T-helper 1 cell treated with Interleukin-12 subunit alpha and Interleukin-12 subunit beta and Interleukin-4 antibody, amounts not matched to agents 30 μg/mL and 1 μg/mL, for 36 hours (primary cell): ENCODE results near the gene THOC3.
A peak's percentile ranks its signal among the peaks of the same experiment; 100 is the strongest.
"Not testable (repeated sequence)": the region's sequence is repeated elsewhere in the genome, so short reads cannot be mapped to it uniquely, and the experiment has no call there.

Experiments used
- H3K27ac Mint-ChIP-seq: one replicate; pipeline ENCODE4 v1.8.0; 2021; ENCODE audit warnings: mild to moderate bottlenecking, mixed read lengths
- H3K27me3 Mint-ChIP-seq: one replicate; pipeline ENCODE4 v1.8.0; 2021; ENCODE audit warnings: low read depth, mixed read lengths
- H3K36me3 Mint-ChIP-seq: one replicate; pipeline ENCODE4 v1.8.0; 2021; ENCODE audit warnings: low read depth, mixed read lengths
- H3K4me1 Mint-ChIP-seq: one replicate; pipeline ENCODE4 v1.8.0; 2021; ENCODE audit warnings: low read depth, mixed read lengths
- H3K4me3 Mint-ChIP-seq: one replicate; pipeline ENCODE4 v1.8.0; 2021; ENCODE audit warnings: mild to moderate bottlenecking, moderate library complexity, mixed read lengths
- H3K9me3 Mint-ChIP-seq: one replicate; pipeline ENCODE4 v1.8.0; 2021; ENCODE audit warnings: mixed read lengths

THOC3 gene

GRCh38 chr5:175958515-175958914 is 9.6 kb downstream of the THOC3 start:
- not testable (repeated sequence) for H3K4me3 Mint-ChIP-seq, H3K4me1 Mint-ChIP-seq, H3K9me3 Mint-ChIP-seq, H3K27me3 Mint-ChIP-seq, H3K27ac Mint-ChIP-seq, H3K36me3 Mint-ChIP-seq

- H3K4me3 Mint-ChIP-seq, H3K4me1 Mint-ChIP-seq, H3K9me3 Mint-ChIP-seq, H3K27ac Mint-ChIP-seq, H3K27me3 Mint-ChIP-seq, H3K36me3 Mint-ChIP-seq: not testable (repeated sequence)
Measured at GRCh38 chr5:175954107-175954506, 14.0 kb downstream of the THOC3 start.

GRCh38 chr5:175952810-175953209 is 15.3 kb downstream of the THOC3 start:
- not testable (repeated sequence) for H3K9me3 Mint-ChIP-seq, H3K36me3 Mint-ChIP-seq, H3K27me3 Mint-ChIP-seq, H3K4me3 Mint-ChIP-seq, H3K27ac Mint-ChIP-seq, H3K4me1 Mint-ChIP-seq

- H3K9me3 Mint-ChIP-seq, H3K4me1 Mint-ChIP-seq, H3K4me3 Mint-ChIP-seq, H3K27ac Mint-ChIP-seq, H3K27me3 Mint-ChIP-seq, H3K36me3 Mint-ChIP-seq: not testable (repeated sequence)
Measured at GRCh38 chr5:175951339-175951969, 16.7 kb downstream of the THOC3 start.

- not testable (repeated sequence) for H3K4me1 Mint-ChIP-seq, H3K27ac Mint-ChIP-seq, H3K36me3 Mint-ChIP-seq, H3K4me3 Mint-ChIP-seq, H3K9me3 Mint-ChIP-seq, H3K27me3 Mint-ChIP-seq
Measured at GRCh38 chr5:175948329-175949108, 19.6 kb downstream of the THOC3 start.

GRCh38 chr5:175943253-175943652 is 24.9 kb downstream of the THOC3 start:
- H3K4me3 Mint-ChIP-seq, H3K36me3 Mint-ChIP-seq, H3K27ac Mint-ChIP-seq, H3K9me3 Mint-ChIP-seq, H3K27me3 Mint-ChIP-seq, H3K4me1 Mint-ChIP-seq: not testable (repeated sequence)

GRCh38 chr5:175940632-175941031 is 27.5 kb downstream of the THOC3 start:
- not testable (repeated sequence) for H3K9me3 Mint-ChIP-seq, H3K27ac Mint-ChIP-seq, H3K27me3 Mint-ChIP-seq, H3K4me1 Mint-ChIP-seq, H3K36me3 Mint-ChIP-seq, H3K4me3 Mint-ChIP-seq

- not testable (repeated sequence) for H3K9me3 Mint-ChIP-seq, H3K27ac Mint-ChIP-seq, H3K27me3 Mint-ChIP-seq, H3K4me3 Mint-ChIP-seq, H3K36me3 Mint-ChIP-seq, H3K4me1 Mint-ChIP-seq
Measured at GRCh38 chr5:175938489-175938888, 29.6 kb downstream of the THOC3 start.

GRCh38 chr5:175928752-175929151 is 39.4 kb downstream of the THOC3 start:
- H3K9me3 Mint-ChIP-seq, H3K4me3 Mint-ChIP-seq, H3K4me1 Mint-ChIP-seq, H3K27me3 Mint-ChIP-seq, H3K36me3 Mint-ChIP-seq, H3K27ac Mint-ChIP-seq: not testable (repeated sequence)

- not testable (repeated sequence) for H3K4me3 Mint-ChIP-seq, H3K27ac Mint-ChIP-seq, H3K27me3 Mint-ChIP-seq, H3K4me1 Mint-ChIP-seq, H3K36me3 Mint-ChIP-seq, H3K9me3 Mint-ChIP-seq
Measured at GRCh38 chr5:175925106-175925505, 43.0 kb downstream of the THOC3 start.

GRCh38 chr5:175922192-175922885 is 45.8 kb downstream of the THOC3 start:
- Mint-ChIP-seq H3K9me3 (no peaks in the 10 kb centered on the region), H3K36me3 (peaks cover 6% of the 10 kb centered on the region), H3K4me3 (no peak overlapping the region), H3K27ac (no peak overlapping the region), H3K27me3 (no peaks in the 10 kb centered on the region), H3K4me1 (no peaks in the 10 kb centered on the region)

GRCh38 chr5:175921061-175921730 is 46.9 kb downstream of the THOC3 start:
- H3K27me3 Mint-ChIP-seq = no peaks in the 10 kb centered on the region
- no peak overlapping the region for H3K27ac Mint-ChIP-seq
- no peak overlapping the region for H3K4me3 Mint-ChIP-seq
- H3K4me1 Mint-ChIP-seq = no peaks in the 10 kb centered on the region
- H3K36me3 Mint-ChIP-seq = peaks cover 8% of the 10 kb centered on the region
- H3K9me3 Mint-ChIP-seq = no peaks in the 10 kb centered on the region

GRCh38 chr5:175920231-175920811 is 47.8 kb downstream of the THOC3 start:
- Mint-ChIP-seq H3K4me3 (no peak overlapping the region), H3K36me3 (peaks cover 5% of the 10 kb centered on the region), H3K27me3 (no peaks in the 10 kb centered on the region), H3K4me1 (peaks cover under 1% of the 10 kb centered on the region), H3K9me3 (no peaks in the 10 kb centered on the region), H3K27ac (no peak overlapping the region)

GRCh38 chr5:175915066-175916037 is 52.8 kb downstream of the THOC3 start:
- not testable (repeated sequence) for H3K9me3 Mint-ChIP-seq, H3K4me1 Mint-ChIP-seq, H3K36me3 Mint-ChIP-seq, H3K27me3 Mint-ChIP-seq
- Mint-ChIP-seq H3K4me3 (peak overlapping the region; percentile 48), H3K27ac (peak overlapping the region; percentile 59)
